ENCODE measurements around the gene AK9. TPM values are rescaled to one million over a fixed set of nuclear protein-coding genes. Genes with fewer than 3 reads are reported as not detected.

Gene AK9
- total and polyA plus RNA-seq, 5 experiments from 2014 or later: 4.3 to 18.2 (median 7.4) TPM

DNA sequence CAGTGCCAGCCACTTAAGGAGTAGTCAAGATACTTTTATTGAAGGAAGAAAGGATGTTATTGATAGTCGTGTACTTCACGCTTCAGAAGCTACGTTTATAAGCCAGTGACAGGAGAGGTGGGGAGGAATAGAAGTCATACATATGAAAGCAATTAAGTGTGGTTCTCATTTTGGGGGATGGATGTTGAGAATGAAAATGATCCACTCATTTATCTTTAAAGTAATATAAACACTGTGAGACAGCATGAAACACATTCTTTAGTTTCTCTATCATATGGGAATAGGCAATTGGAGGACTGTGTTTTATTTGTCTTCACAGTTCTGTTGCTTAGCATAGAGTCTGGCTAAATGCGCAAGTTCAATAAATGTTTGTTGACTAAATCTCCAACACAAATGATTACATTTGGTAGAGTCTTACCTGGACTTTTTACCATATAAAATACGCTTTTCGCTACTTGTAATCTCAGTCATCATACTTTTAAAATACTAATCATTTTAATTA lies 35.2 kb downstream of the AK9 start:
- H3K27me3 Mint-ChIP-seq: no peaks in the 10 kb centered on the region
- H3K9me3 Mint-ChIP-seq: no peaks in the 10 kb centered on the region
- no peak for DNase-seq
- H3K36me3 Mint-ChIP-seq: peaks cover 4 to 25% (median 25%) of the 10 kb centered on the region in 3 donors
- no peaks in the 10 kb centered on the region for H3K4me1 Mint-ChIP-seq
- POLR2A ChIA-PET: no interaction called here
- H3K4me3 Mint-ChIP-seq: no peak overlapping the region
- no peak for ATAC-seq
- no peak overlapping the region for H3K27ac Mint-ChIP-seq

DNA sequence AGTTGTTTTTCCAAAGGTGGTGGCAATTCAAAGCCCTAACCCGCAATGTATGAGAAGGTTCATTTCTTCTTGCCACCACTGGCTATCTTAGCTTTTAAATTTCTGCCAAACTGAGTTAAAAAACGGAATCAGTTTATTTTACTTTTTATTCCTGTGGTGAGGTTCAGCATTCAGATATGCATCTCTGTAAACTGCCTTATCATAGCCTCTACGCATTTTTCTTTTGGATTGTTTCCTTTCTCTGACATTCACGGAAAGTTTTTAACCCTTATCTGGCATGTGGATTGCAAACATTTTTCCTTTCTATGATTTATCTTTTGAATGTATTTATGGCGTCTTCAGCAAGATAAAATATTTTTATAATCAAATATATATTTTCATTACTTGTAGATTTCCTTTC lies 37.7 kb downstream of the AK9 start:
- POLR2A ChIA-PET: no interaction called here
- no peak for ATAC-seq
- peaks cover 4 to 29% (median 20%) of the 10 kb centered on the region in 3 donors for H3K36me3 Mint-ChIP-seq
- no peak overlapping the region for H3K4me3 Mint-ChIP-seq
- H3K4me1 Mint-ChIP-seq: no peaks in the 10 kb centered on the region
- H3K27me3 Mint-ChIP-seq: no peaks in the 10 kb centered on the region
- no peak overlapping the region for H3K27ac Mint-ChIP-seq
- peaks cover 0 to 2% (median 0%) of the 10 kb centered on the region in 9 donors for H3K9me3 Mint-ChIP-seq
- DNase-seq: no peak

DNA sequence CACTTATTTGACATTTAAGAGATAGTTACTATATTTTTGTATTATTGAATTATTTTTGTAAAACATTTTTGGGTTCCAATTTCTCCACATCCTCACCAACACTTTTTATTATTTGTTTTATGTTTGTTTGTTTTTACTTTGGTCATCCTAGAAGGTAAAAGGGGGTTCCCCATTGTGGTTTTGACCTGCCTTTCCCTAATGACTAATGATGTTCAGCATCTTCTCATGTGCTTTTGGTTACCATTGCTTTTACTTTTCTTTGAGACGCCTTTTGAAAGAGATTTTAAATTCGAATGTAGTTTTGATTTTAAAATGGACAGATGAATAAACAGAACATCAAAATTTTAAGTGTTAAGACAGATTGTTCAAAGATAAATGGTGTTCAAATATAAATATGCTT lies 46.9 kb downstream of the AK9 start:
- DNase-seq: no peak
- ATAC-seq: no peak
- Mint-ChIP-seq H3K36me3 (peaks cover 6 to 70% (median 67%) of the 10 kb centered on the region in 3 donors), H3K27me3 (no peaks in the 10 kb centered on the region), H3K4me3 (no peak overlapping the region), H3K9me3 (peaks cover 0 to 10% (median 6%) of the 10 kb centered on the region in 9 donors), H3K27ac (no peak overlapping the region), H3K4me1 (peaks cover 0 to 2% (median under 1%) of the 10 kb centered on the region in 4 donors)
- POLR2A ChIA-PET: no interaction called here

DNA sequence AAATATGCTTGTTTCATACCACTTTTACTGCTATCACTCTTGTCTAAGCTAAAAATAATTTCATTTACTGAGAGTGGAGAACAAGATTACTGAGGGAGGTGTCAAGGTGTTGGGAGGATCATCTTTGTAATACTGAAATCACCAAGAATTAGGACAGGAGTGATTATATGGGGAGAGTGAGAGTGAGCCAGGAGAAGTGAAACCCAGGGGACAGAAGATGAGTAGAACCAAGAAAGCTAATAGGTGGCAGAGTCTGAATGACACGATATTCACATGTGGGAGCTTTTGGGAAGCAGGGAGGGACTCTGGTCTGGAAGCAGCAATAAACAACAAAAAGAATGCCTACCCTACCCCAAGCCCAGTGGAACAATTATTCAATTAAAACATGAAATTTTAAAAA lies 58.6 kb downstream of the AK9 start:
- DNase-seq (no peak), ATAC-seq (no peak)
- Mint-ChIP-seq H3K9me3 (peaks cover 0 to 4% (median 0%) of the 10 kb centered on the region in 9 donors), H3K4me1 (peaks cover 12 to 19% (median 15%) of the 10 kb centered on the region in 4 donors), H3K27me3 (no peaks in the 10 kb centered on the region), H3K4me3 (no peak overlapping the region), H3K27ac (no peak overlapping the region), H3K36me3 (peaks cover 9 to 23% (median 11%) of the 10 kb centered on the region in 3 donors)
- POLR2A ChIA-PET: no interaction called here

DNA sequence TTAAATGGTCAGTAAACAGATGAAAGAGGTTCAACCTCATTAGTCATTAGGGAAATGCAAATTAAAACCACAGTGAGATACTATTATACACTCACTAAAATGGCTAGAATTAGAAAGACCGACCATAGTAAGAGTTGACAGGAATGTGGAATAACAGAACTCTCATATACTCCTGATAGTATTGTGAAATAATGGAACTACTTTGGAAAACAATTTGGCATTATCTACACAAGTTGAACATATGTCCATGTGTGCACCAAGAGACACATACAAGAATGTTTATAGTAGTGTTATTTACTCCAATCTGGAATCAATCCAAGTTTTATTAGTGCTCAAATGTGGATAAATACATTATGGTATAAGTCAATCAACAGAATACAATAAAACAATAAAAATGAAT lies 59.6 kb downstream of the AK9 start:
- Mint-ChIP-seq H3K27ac (no peak overlapping the region), H3K27me3 (no peaks in the 10 kb centered on the region), H3K9me3 (peaks cover 0 to 4% (median 3%) of the 10 kb centered on the region in 9 donors), H3K4me1 (peaks cover 12 to 19% (median 15%) of the 10 kb centered on the region in 4 donors), H3K36me3 (peaks cover 11 to 23% (median 12%) of the 10 kb centered on the region in 3 donors), H3K4me3 (no peak overlapping the region)
- ATAC-seq (no peak), DNase-seq (no peak)
- POLR2A ChIA-PET: no interaction called here

DNA sequence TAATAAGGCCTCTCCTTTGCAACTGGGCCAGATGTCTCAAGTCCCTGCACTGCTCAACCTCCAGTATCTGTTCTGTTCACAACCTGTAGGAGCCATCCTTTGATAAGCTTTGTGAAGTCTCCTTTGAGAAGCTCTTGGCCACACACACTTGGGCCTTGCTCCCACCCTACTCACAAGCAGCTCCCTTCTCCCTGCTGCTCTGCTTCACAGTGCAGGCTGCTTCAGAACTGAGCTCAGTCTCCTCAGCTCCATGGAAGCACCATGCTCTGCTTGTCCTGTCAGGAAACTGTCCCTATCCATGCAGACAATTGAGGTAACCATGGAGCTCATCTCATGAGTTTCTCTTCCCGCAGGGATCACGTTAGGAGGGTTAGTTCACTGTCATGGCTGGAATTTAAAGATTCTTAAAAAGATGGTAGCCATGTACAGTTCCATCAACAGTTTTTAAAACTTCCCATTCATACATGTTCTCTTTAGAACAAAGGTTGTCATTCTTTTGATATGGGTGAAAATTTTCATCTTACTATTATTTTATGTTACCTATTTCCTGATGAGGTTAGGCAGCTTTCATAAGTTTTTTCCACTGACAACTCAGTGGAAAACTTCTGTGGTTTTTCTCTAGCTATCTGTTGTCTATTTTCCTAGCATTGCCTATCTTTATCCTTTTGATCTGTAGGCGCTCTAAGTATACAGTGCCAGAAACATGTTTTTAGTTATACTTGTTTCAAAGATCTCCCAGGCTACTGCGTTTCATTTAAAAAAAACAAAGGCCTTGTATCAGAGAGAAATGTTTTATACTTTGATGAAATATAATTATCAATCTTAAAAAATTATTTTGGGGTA lies 62.6 kb downstream of the AK9 start:
- POLR2A ChIA-PET: no interaction called here
- H3K27me3 Mint-ChIP-seq: no peaks in the 10 kb centered on the region
- peaks cover 0 to 25% (median 16%) of the 10 kb centered on the region in 9 donors for H3K9me3 Mint-ChIP-seq
- peak overlapping the region in 5 of 10 donors; percentile 0 to 54 (median 20) for H3K4me3 Mint-ChIP-seq
- ATAC-seq (peak; percentile 46 to 65), DNase-seq (peak in 2 of 10 donors; percentile 5 to 6)
- peak overlapping the region in 7 of 10 donors; percentile 2 to 83 (median 61) for H3K27ac Mint-ChIP-seq
- peaks cover 9 to 23% (median 15%) of the 10 kb centered on the region in 4 donors for H3K4me1 Mint-ChIP-seq
- peaks cover 13 to 36% (median 26%) of the 10 kb centered on the region in 3 donors for H3K36me3 Mint-ChIP-seq

DNA sequence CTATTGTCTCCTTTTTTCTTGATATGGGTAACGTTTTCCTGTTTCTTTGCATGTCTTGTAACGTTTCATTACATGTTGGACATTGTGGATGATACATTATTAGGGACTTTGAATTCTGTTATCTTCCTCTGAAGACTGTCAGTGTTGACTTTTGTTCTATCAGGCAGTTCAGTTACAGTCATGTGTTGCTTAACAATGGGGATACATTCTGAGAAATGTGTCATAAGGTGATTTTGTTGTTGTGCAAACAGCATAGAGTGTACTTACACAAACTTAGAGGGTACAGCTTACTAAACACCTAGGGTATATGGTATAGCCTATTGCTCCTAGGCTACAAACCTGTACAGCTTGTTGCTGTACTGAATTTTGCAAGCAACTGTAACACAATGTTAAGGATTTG lies 64.7 kb downstream of the AK9 start:
- Mint-ChIP-seq H3K4me1 (peaks cover 4 to 15% (median 12%) of the 10 kb centered on the region in 4 donors), H3K4me3 (no peak overlapping the region), H3K27me3 (no peaks in the 10 kb centered on the region), H3K36me3 (peaks cover 6 to 19% (median 17%) of the 10 kb centered on the region in 3 donors), H3K27ac (no peak overlapping the region), H3K9me3 (peaks cover 0 to 25% (median 16%) of the 10 kb centered on the region in 9 donors)
- DNase-seq (no peak), ATAC-seq (no peak)
- POLR2A ChIA-PET: no interaction called here

DNA sequence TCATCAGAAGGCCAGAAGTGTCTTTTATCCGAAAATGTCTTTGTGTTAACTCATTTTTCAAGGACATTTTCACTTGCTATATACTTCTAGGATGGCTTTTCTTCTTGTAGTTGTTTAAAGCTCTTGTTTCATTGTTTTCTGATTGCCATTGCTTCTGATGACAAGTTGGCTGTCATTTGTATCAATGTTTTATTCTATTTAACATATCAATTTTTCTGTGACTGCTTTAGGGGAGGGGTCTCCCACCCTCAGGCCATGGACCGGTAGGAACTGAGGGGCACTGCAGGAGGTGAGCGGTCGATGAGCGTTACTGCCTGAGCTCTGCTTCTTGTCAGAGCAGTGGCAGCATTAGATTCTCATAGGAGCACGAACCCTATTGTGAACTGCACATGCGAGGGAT lies 65.8 kb downstream of the AK9 start:
- POLR2A ChIA-PET: no interaction called here
- Mint-ChIP-seq H3K4me1 (peaks cover 4 to 15% (median 12%) of the 10 kb centered on the region in 4 donors), H3K4me3 (no peak overlapping the region), H3K9me3 (peaks cover 0 to 25% (median 16%) of the 10 kb centered on the region in 9 donors), H3K27ac (no peak overlapping the region), H3K36me3 (peaks cover 2 to 17% (median 13%) of the 10 kb centered on the region in 3 donors), H3K27me3 (no peaks in the 10 kb centered on the region)
- DNase-seq (no peak), ATAC-seq (no peak)

DNA sequence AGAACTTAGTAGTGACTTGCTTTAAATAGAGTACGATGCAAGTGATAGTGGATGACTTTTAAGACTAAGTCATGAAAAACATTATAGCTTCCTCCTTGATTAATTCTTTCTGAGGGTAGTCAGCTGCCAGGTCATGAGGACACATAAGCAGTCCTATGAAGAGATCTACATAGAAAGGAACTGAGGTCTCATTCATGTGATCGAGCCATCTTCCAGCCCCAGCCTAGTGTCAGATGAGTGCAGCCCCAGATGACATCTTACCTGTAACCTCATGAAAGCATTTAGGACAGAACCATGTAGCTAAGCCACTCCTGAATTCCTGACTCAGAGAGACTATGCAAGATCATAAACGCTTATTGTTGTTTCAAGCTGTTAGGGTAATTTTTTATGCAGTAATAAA lies 67.7 kb downstream of the AK9 start:
- Mint-ChIP-seq H3K27ac (no peak overlapping the region), H3K4me1 (peaks cover 3 to 11% (median 4%) of the 10 kb centered on the region in 4 donors), H3K36me3 (peaks cover 2 to 17% (median 15%) of the 10 kb centered on the region in 3 donors), H3K27me3 (no peaks in the 10 kb centered on the region), H3K9me3 (peaks cover 0 to 25% (median 16%) of the 10 kb centered on the region in 9 donors), H3K4me3 (no peak overlapping the region)
- no peak for DNase-seq
- no peak for ATAC-seq
- POLR2A ChIA-PET: no interaction called here

DNA sequence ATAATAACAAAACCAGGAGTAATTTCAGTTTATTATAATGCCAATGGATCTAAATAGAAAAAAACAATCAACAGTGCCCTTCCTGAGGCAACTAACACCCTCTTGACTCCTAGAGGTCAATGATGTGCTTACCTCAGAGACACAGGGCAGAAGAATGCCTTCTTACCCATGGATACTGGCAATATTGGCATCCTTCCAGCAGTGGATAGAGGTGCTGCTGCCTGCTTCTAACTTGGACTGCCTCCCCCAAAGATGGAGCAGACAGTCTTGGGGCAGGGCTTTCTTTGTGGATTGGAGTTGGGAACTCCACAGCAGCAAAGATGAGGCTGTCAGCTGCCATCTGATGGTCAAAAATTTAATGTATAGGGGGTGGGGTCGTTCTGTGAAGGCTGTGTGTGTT lies 78.7 kb downstream of the AK9 start:
- Mint-ChIP-seq H3K9me3 (peaks cover 0 to 9% (median 0%) of the 10 kb centered on the region in 9 donors), H3K4me1 (peaks cover 6 to 9% (median 7%) of the 10 kb centered on the region in 4 donors), H3K27ac (peak overlapping the region in 1 of 10 donors; percentile 50), H3K36me3 (peaks cover 9 to 43% (median 34%) of the 10 kb centered on the region in 3 donors), H3K27me3 (no peaks in the 10 kb centered on the region), H3K4me3 (no peak overlapping the region)
- ATAC-seq (no peak), DNase-seq (no peak)
- POLR2A ChIA-PET: no interaction called here

DNA sequence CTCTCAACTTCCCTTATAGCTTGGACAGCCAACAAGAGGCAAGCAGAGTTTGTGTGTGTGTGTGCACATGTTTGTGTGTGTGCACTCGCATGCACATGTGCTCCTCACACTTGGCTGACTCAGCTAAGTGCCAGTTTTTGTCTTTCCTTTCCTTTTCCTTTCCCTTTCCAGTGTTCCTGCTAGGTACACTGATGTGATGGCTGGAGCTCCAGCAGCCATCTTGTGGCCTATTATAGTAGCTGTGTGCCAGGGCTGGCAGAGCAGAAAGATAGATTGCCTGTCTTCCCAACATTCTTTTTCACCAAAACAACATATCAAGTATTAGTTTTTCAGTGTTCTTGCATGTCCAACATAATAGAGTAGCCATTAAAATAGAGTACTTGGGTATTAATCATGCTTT lies 79.5 kb downstream of the AK9 start:
- DNase-seq (no peak), ATAC-seq (no peak)
- peaks cover 0 to 9% (median 0%) of the 10 kb centered on the region in 9 donors for H3K9me3 Mint-ChIP-seq
- no peak overlapping the region for H3K4me3 Mint-ChIP-seq
- H3K27ac Mint-ChIP-seq: no peak overlapping the region
- H3K4me1 Mint-ChIP-seq: peaks cover 6 to 11% (median 7%) of the 10 kb centered on the region in 4 donors
- POLR2A ChIA-PET: no interaction called here
- peaks cover 9 to 43% (median 34%) of the 10 kb centered on the region in 3 donors for H3K36me3 Mint-ChIP-seq
- no peaks in the 10 kb centered on the region for H3K27me3 Mint-ChIP-seq

DNA sequence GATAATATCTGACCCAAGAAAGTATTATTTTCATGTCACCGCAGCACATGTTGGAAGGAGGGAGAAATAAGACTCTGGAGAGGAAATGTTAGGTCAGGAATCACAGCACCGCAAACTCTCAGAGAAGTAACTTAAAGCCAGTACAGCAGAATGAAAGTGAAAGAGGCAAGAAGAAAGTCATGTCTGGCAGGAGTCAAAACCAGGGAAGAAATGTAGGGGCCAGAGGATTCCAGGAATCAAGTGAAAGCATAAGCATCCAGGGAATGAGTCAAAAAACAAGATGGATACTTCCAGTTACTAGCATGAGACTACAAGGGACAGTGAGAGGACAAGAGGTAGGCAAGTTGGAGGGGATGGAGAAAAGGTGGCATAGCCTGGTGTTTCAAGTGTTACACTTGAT lies 80.4 kb downstream of the AK9 start:
- peak overlapping the region in 6 of 10 donors; percentile 0 to 61 (median 12) for H3K4me3 Mint-ChIP-seq

DNA sequence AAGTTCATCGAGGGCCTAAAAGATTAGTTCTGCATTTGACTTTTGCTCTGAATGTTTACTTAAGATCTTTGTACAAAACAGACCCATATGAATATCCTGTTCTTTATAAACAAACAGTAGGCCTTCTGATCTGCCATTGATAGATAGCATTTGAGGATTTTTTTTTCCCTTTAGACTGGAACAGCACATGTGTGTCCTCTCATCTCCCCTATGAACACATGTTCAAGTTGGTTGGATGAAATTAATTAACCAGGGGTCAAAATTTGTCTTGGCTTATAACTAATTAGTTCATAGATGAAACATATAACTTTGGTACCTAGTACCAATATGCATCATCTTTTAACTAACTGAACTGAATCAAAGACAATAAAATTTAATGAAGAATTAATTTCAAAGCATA lies 81.3 kb downstream of the AK9 start:
- H3K27ac Mint-ChIP-seq: no peak overlapping the region
- peaks cover 0 to 9% (median 0%) of the 10 kb centered on the region in 9 donors for H3K9me3 Mint-ChIP-seq
- DNase-seq (no peak), ATAC-seq (no peak)
- no peak overlapping the region for H3K4me3 Mint-ChIP-seq
- peaks cover 9 to 41% (median 40%) of the 10 kb centered on the region in 3 donors for H3K36me3 Mint-ChIP-seq
- POLR2A ChIA-PET: no interaction called here
- peaks cover 6 to 18% (median 11%) of the 10 kb centered on the region in 4 donors for H3K4me1 Mint-ChIP-seq
- no peaks in the 10 kb centered on the region for H3K27me3 Mint-ChIP-seq

More for the DNA sequence above, 80.4 kb downstream of the AK9 start:
- Mint-ChIP-seq H3K4me1 (peaks cover 6 to 16% (median 11%) of the 10 kb centered on the region in 4 donors), H3K9me3 (peaks cover 0 to 9% (median 0%) of the 10 kb centered on the region in 9 donors), H3K36me3 (peaks cover 9 to 43% (median 36%) of the 10 kb centered on the region in 3 donors), H3K27me3 (no peaks in the 10 kb centered on the region), H3K27ac (peak overlapping the region in 7 of 10 donors; percentile 0 to 60 (median 12))
- no peak for DNase-seq
- ATAC-seq: no peak
- POLR2A ChIA-PET: no interaction called here

Data from naive thymus-derived CD8-positive, alpha-beta T cell (primary cell).